ENCODE measurements around the gene CD22. TPM values are rescaled to one million over a fixed set of nuclear protein-coding genes. Genes with fewer than 3 reads are reported as not detected.
A peak's percentile ranks its signal among the peaks of the same experiment; 100 is the strongest.

Gene CD22
- total and polyA plus RNA-seq, 10 of the 15 experiments (the other 5 are each of a cell fraction or from before 2014, with no cell fraction given), result 23.0 to 344 (median 181) TPM

- intact Hi-C loops (cut with micrococcal nuclease; ENCODE audit: unreplicated experiment), result no loop called here
- H3K4me1 ChIP-seq (ENCODE audit: control insufficient read depth, insufficient read depth, low read length), result peaks cover 14% of the 10 kb centered on the region
- no peak overlapping the region for H3K4me3 ChIP-seq
- WGBS (ENCODE audit: insufficient coverage, insufficient replicate concordance, low lambda C conversion rate, missing lambda C conversion rate), result 5% methylated on average over 3 of the region's 3 CpGs
- CTCF ChIA-PET, result interaction anchor here (2.0 kb wide), 1 partner anchor 114 kb away, joined by 4 read pairs; no protein-coding TSS in a partner anchor
- H3K9me3 ChIP-seq (replicated peaks; ENCODE audit: control insufficient read depth, insufficient read depth, low read length), result peaks cover 3% of the 10 kb centered on the region
- no peak for ATAC-seq
- in situ Hi-C loops (cut with MboI), result no loop called here
- no peaks in the 10 kb centered on the region for H3K36me3 ChIP-seq (ENCODE audit: control insufficient read depth in 2 of 2, insufficient read depth in 2 of 2, low read length in 1 of 2)
- no peaks in the 10 kb centered on the region for H3K27me3 ChIP-seq (replicated peaks in 1 of 2; ENCODE audit: control insufficient read depth in 2 of 2, insufficient read depth in 2 of 2, low read length in 1 of 2)
- H2AFZ ChIP-seq (ENCODE audit: control insufficient read depth, low read depth, low read length), result no peak overlapping the region
- BruUV-seq (replicated peaks), result no TSS peak
- H3K4me2 ChIP-seq (ENCODE audit: control insufficient read depth, insufficient read depth), result no peak overlapping the region
- RAD21 ChIA-PET (ENCODE audit: unreplicated experiment), result interaction anchor here (1.4 kb wide), 1 partner anchor 35 kb away, joined by 3 read pairs; no protein-coding TSS in a partner anchor
- no peak overlapping the region for H3K9ac ChIP-seq (ENCODE audit: control insufficient read depth, insufficient read depth, low read length)
- no peak overlapping the region for H3K27ac ChIP-seq (ENCODE audit: control insufficient read depth, insufficient read depth)
- POLR2A ChIA-PET, result interaction anchor here (0.7 kb wide), 1 partner anchor 28 kb away, joined by 3 read pairs; no protein-coding TSS in a partner anchor
- DNase-seq (ENCODE audit: low read depth, low spot score), result no peak
- H3K79me2 ChIP-seq (ENCODE audit: control insufficient read depth, insufficient read depth, low read length), result no peaks in the 10 kb centered on the region
- FAIRE-seq, result no peak
- peak; percentile 91 for TF ChIP-seq ZNF24 (IDR thresholded peaks at IDR 0.05)
- TF ChIP-seq TCF12 (IDR thresholded peaks at IDR 0.05; ENCODE audit: low read depth, low read length), result no peak
- SMC1A ChIA-PET (ENCODE audit: uncharacterized antibody, unreplicated experiment), result interaction anchor here (1.6 kb wide), 1 partner anchor 22 kb away, joined by 7 read pairs; no protein-coding TSS in a partner anchor
- H4K20me1 ChIP-seq (ENCODE audit: control insufficient read depth, insufficient read depth), result no peaks in the 10 kb centered on the region
These were observed 52.3 kb downstream of the CD22 start for GRCh38 chr19:35381318-35381717.

- intact Hi-C loops (cut with micrococcal nuclease; ENCODE audit: unreplicated experiment), result no loop called here
- Histone ChIP-seq H3K27ac (ENCODE audit: control insufficient read depth, insufficient read depth) (no peak overlapping the region), H3K4me3 (no peak overlapping the region), H3K4me2 (ENCODE audit: control insufficient read depth, insufficient read depth) (no peak overlapping the region), H2AFZ (ENCODE audit: control insufficient read depth, low read depth, low read length) (no peak overlapping the region), H3K9ac (ENCODE audit: control insufficient read depth, insufficient read depth, low read length) (no peak overlapping the region), H3K9me3 (replicated peaks; ENCODE audit: control insufficient read depth, insufficient read depth, low read length) (peaks cover 3% of the 10 kb centered on the region), H3K79me2 (ENCODE audit: control insufficient read depth, insufficient read depth, low read length) (no peaks in the 10 kb centered on the region), H3K27me3 (replicated peaks in 1 of 2; ENCODE audit: control insufficient read depth in 2 of 2, insufficient read depth in 2 of 2, low read length in 1 of 2) (no peaks in the 10 kb centered on the region), H3K36me3 (ENCODE audit: control insufficient read depth in 2 of 2, insufficient read depth in 2 of 2, low read length in 1 of 2) (no peaks in the 10 kb centered on the region), H4K20me1 (ENCODE audit: control insufficient read depth, insufficient read depth) (no peaks in the 10 kb centered on the region), H3K4me1 (ENCODE audit: control insufficient read depth, insufficient read depth, low read length) (peaks cover 12% of the 10 kb centered on the region)
- CTCF ChIA-PET, result interaction anchor here (2.0 kb wide), 1 partner anchor 113 kb away, joined by 4 read pairs; no protein-coding TSS in a partner anchor
- RAD21 ChIA-PET (ENCODE audit: unreplicated experiment), result interaction anchor here (1.4 kb wide), 1 partner anchor 34 kb away, joined by 3 read pairs; no protein-coding TSS in a partner anchor
- WGBS (ENCODE audit: insufficient coverage, insufficient replicate concordance, low lambda C conversion rate, missing lambda C conversion rate), result 58% methylated on average over 6 of the region's 6 CpGs
- no TSS peak for BruUV-seq (replicated peaks)
- FAIRE-seq (no peak), ATAC-seq (no peak), DNase-seq (ENCODE audit: low read depth, low spot score) (no peak)
- in situ Hi-C loops (cut with MboI), result no loop called here
- SMC1A ChIA-PET (ENCODE audit: uncharacterized antibody, unreplicated experiment), result interaction anchor here (1.0 to 1.2 kb wide), 3 partner anchors 16 to 28 kb away, joined by 3 to 7 read pairs (median 3); no protein-coding TSS in a partner anchor
- POLR2A ChIA-PET, result interaction anchor here (1.8 kb wide), 1 partner anchor 22 kb away, joined by 5 read pairs; no protein-coding TSS in a partner anchor
- TF ChIP-seq BACH1 (IDR thresholded peaks at IDR 0.05; ENCODE audit: borderline replicate concordance) (no peak), NFXL1 (IDR thresholded peaks at IDR 0.05; ENCODE audit: borderline replicate concordance) (no peak), IRF5 (IDR thresholded peaks at IDR 0.05; ENCODE audit: borderline replicate concordance) (no peak), WRNIP1 (IDR thresholded peaks at IDR 0.05; ENCODE audit: borderline replicate concordance, low read depth, low read length) (no peak), NR2C2 (IDR thresholded peaks at IDR 0.05; ENCODE audit: borderline replicate concordance, control insufficient read depth, insufficient read length, low read depth) (no peak), SREBF1 (IDR thresholded peaks at IDR 0.05; ENCODE audit: low read length) (no peak), POLR2A (IDR thresholded peaks at IDR 0.05; ENCODE audit: low read depth, low read length) (no peak), ZNF622 (IDR thresholded peaks at IDR 0.05) (no peak), STAT1 (conservative IDR thresholded peaks at IDR 0.05) (no peak), ZBTB4 (CRISPR knock-in tag; IDR thresholded peaks at IDR 0.05) (no peak), SMAD5 (IDR thresholded peaks at IDR 0.05; ENCODE audit: low read depth) (no peak), NR2C1 (IDR thresholded peaks at IDR 0.05) (no peak), KLF5 (IDR thresholded peaks at IDR 0.05; ENCODE audit: partially characterized antibody) (no peak)
These were observed 52.9 kb downstream of the CD22 start for GRCh38 chr19:35381926-35382325.
